Smooth muscle cell (in vitro differentiated cells): ENCODE data around the gene LRRC49. TPM values are rescaled to one million over a fixed set of nuclear protein-coding genes. Genes with fewer than 3 reads are reported as not detected.

Experiments used
- DNase-seq: peaks from one replicate; lab custom pipeline; 2025; ENCODE audit not compliant: unreplicated experiment; lab: John Stamatoyannopoulos, UW
- H2AFZ ChIP-seq: fragments of 200-600 bp; sonication (generic); 2 replicates; pipeline ENCODE4 v1.6.0; 2016; ENCODE audit warnings: antibody characterized with exemption, low read depth, mild to moderate bottlenecking
- H3F3A ChIP-seq: fragments of 200-600 bp; sonication (generic); 2 replicates; pipeline ENCODE4 v1.6.0; 2017; ENCODE audit warnings: antibody characterized with exemption, low read depth
- H3K27ac ChIP-seq: fragments of 200-600 bp; sonication (generic); 2 replicates; pipeline ENCODE4 v1.5.1; 2016; ENCODE audit warnings: low read depth, mild to moderate bottlenecking
- H3K27me3 ChIP-seq: fragments of 200-600 bp; sonication (generic); 2 replicates; pipeline ENCODE4 v1.6.1; 2016; ENCODE audit warnings: low read depth, mild to moderate bottlenecking
- H3K36me3 ChIP-seq: fragments of 200-600 bp; sonication (generic); 2 replicates; pipeline ENCODE4 v1.5.1; 2016; ENCODE audit warnings: low read depth
- H3K4me1 ChIP-seq: fragments of 200-600 bp; sonication (generic); 2 replicates; pipeline ENCODE4 v1.5.1; 2016; ENCODE audit warnings: low read depth
- H3K4me2 ChIP-seq: fragments of 200-600 bp; sonication (generic); 2 replicates; pipeline ENCODE4 v1.6.0; 2016; ENCODE audit warnings: mild to moderate bottlenecking
- H3K4me3 ChIP-seq: fragments of 200-600 bp; sonication (generic); 2 replicates; pipeline ENCODE4 v1.5.1; 2016; ENCODE audit warnings: mild to moderate bottlenecking
- H3K79me2 ChIP-seq: fragments of 200-600 bp; sonication (generic); 2 replicates; pipeline ENCODE4 v1.6.0; 2016; ENCODE audit warnings: low read depth, mild to moderate bottlenecking
- H3K9ac ChIP-seq: fragments of 200-600 bp; sonication (generic); 2 replicates; pipeline ENCODE4 v1.6.0; 2016; ENCODE audit warnings: low read depth
- H3K9me3 ChIP-seq: fragments of 200-600 bp; sonication (generic); replicated peaks from 2 replicates; pipeline ENCODE4 v1.5.1; 2016; ENCODE audit warnings: low read depth
- H4K20me1 ChIP-seq: fragments of 200-600 bp; sonication (generic); 2 replicates; pipeline ENCODE4 v1.6.0; 2016; ENCODE audit warnings: low read depth
- WGBS: methylation state at CpG from one replicate; pipeline ENCODE4 v1.1.7; 2016; ENCODE audit warnings: low lambda C conversion rate; 5-methylcytosine and 5-hydroxymethylcytosine counted together
- polyA plus RNA-seq: library from polyadenylated mRNA; unstranded; fragments of >200 nt; fragmentation: Nextera tagmentation; extraction: Ambion mirVana; gene quantifications from 2 replicates; pipeline ENCODE4 v1.2.1, GENCODE V29; 2016
- total RNA-seq: library from RNA; depleted of rRNA; stranded (reverse); fragments of >200 nt; gene quantifications from 2 replicates; pipeline ENCODE4 v1.2.3, GENCODE V29; 2014
- TF ChIP-seq, protein P1 (sequence below): fragments of 200-600 bp; sonication (generic); IDR thresholded peaks from 2 replicates; pipeline ENCODE4 v1.5.1; 2017; ENCODE audit warnings: borderline replicate concordance, mild to moderate bottlenecking, antibody characterized with exemption; ENCODE audit not compliant: insufficient read depth, poor library complexity, severe bottlenecking

The LRRC49 gene
- total and polyA plus RNA-seq, 2 experiments from 2014 or later = 3.1 to 8.3 TPM

DNA sequence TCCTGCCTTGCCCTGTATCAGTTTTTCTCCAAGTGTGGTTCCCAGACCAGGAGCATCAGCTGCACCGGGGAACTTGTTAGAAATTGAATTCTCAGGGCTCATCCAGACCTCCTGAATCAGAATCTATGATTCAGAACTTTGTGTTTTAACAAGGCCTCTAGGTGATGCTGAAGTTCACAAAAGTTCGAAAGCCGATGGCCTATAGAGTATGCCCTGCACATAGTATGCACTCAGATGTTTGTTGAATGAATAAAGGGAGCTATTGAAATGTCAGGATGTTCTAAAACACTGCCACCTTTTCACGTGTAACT lies 38.0 kb upstream of the LRRC49 start:
- peak overlapping the region; percentile 92 for H3K27ac ChIP-seq
- peak overlapping the region; percentile 93 for H3K9ac ChIP-seq
- H3K4me1 ChIP-seq = peaks cover 9% of the 10 kb centered on the region
- peak overlapping the region; percentile 87 for H2AFZ ChIP-seq
- peak overlapping the region; percentile 89 for H3K4me3 ChIP-seq
- H3K9me3 ChIP-seq = no peaks in the 10 kb centered on the region
- no peak for DNase-seq
- H3F3A ChIP-seq = peaks cover 8% of the 10 kb centered on the region
- peaks cover 4% of the 10 kb centered on the region for H4K20me1 ChIP-seq
- TF ChIP-seq, protein P1, sequence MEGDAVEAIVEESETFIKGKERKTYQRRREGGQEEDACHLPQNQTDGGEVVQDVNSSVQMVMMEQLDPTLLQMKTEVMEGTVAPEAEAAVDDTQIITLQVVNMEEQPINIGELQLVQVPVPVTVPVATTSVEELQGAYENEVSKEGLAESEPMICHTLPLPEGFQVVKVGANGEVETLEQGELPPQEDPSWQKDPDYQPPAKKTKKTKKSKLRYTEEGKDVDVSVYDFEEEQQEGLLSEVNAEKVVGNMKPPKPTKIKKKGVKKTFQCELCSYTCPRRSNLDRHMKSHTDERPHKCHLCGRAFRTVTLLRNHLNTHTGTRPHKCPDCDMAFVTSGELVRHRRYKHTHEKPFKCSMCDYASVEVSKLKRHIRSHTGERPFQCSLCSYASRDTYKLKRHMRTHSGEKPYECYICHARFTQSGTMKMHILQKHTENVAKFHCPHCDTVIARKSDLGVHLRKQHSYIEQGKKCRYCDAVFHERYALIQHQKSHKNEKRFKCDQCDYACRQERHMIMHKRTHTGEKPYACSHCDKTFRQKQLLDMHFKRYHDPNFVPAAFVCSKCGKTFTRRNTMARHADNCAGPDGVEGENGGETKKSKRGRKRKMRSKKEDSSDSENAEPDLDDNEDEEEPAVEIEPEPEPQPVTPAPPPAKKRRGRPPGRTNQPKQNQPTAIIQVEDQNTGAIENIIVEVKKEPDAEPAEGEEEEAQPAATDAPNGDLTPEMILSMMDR = no peak
- H3K4me2 ChIP-seq = peak overlapping the region; percentile 90
- H3K79me2 ChIP-seq = peaks cover 29% of the 10 kb centered on the region
- 56% methylated on average over 4 of the region's 4 CpGs for WGBS
- H3K36me3 ChIP-seq = peaks cover 8% of the 10 kb centered on the region
- H3K27me3 ChIP-seq = no peaks in the 10 kb centered on the region

DNA sequence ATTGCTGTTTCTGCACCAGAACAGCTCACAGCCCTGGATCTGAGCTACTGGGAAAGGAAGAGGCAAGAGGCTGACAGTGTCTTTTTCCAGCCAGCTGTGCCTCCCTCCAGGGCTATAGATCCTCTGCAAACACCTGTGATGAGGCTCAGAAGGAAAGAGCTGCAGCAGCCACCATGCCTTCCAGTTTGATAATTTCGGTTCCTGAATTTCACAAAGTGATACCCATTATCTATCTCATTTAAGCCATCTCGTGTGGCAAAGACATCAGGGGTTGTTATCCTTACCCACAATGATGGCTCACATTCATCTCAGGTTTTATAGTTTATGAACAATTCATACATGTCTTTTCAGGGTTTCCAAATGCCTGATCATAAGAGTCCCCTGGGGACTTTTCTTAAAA lies 36.9 kb upstream of the LRRC49 start:
- H3K9me3 ChIP-seq = no peaks in the 10 kb centered on the region
- WGBS = 85% methylated on average over 2 of the region's 2 CpGs
- H3K27me3 ChIP-seq = no peaks in the 10 kb centered on the region
- no peak overlapping the region for H3K9ac ChIP-seq
- TF ChIP-seq, protein P1 = no peak
- peak overlapping the region; percentile 34 for H3K4me2 ChIP-seq
- no peak for DNase-seq
- no peak overlapping the region for H3K4me3 ChIP-seq
- H3K79me2 ChIP-seq = peaks cover 18% of the 10 kb centered on the region
- H3K36me3 ChIP-seq = peaks cover 6% of the 10 kb centered on the region
- H3K27ac ChIP-seq = peak overlapping the region; percentile 92
- H4K20me1 ChIP-seq = peaks cover 4% of the 10 kb centered on the region
- peaks cover 9% of the 10 kb centered on the region for H3K4me1 ChIP-seq
- H2AFZ ChIP-seq = no peak overlapping the region
- H3F3A ChIP-seq = peaks cover 8% of the 10 kb centered on the region

DNA sequence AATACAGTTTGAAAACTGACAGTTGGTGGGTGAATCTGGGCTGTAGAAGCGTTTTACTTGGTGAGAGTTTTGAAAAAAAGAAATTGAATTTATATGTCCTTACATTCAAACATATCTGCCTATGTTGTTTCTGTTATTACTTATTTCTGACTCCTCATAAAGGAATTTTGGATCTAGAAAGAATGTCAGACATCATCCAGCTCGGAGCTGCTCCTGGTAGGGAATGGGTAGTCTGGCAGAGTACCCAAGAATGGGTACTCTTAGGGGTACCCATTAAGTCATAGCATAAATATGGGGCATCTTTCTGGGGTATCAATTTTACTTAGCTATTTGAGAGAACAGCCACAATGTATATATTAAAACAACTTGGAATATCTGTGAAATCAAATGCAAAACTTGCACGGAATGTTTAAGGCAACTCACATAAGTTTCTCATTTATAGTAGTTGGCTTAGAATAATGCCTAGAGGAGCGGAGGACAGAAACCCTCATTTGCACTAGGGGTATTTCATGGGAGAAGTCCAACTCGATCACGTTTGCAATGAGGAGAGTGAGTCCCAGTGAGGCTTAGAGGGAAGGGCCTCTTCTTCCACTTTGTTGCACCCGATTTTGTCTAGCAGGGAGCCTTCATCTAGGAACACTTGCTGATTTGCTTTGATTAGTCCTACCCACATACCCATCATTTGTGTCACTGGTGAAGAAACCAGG lies 36.3 kb upstream of the LRRC49 start:
- H3K36me3 ChIP-seq = peaks cover under 1% of the 10 kb centered on the region
- no peaks in the 10 kb centered on the region for H3K9me3 ChIP-seq
- peaks cover 9% of the 10 kb centered on the region for H3K4me1 ChIP-seq
- DNase-seq = no peak
- TF ChIP-seq, protein P1 = no peak
- peaks cover 8% of the 10 kb centered on the region for H3F3A ChIP-seq
- H4K20me1 ChIP-seq = peaks cover 4% of the 10 kb centered on the region
- H3K4me3 ChIP-seq = no peak overlapping the region
- 68% methylated on average over 7 of the region's 7 CpGs for WGBS
- peak overlapping the region; percentile 92 for H3K27ac ChIP-seq
- peaks cover 12% of the 10 kb centered on the region for H3K79me2 ChIP-seq
- H3K27me3 ChIP-seq = no peaks in the 10 kb centered on the region
- H3K9ac ChIP-seq = peak overlapping the region; percentile 28
- peak overlapping the region; percentile 34 for H3K4me2 ChIP-seq
- H2AFZ ChIP-seq = no peak overlapping the region
